HG03354 (cell line): ENCODE results near the gene CAPZA2.
A peak's percentile ranks its signal among the peaks of the same experiment; 100 is the strongest.
"Not testable (repeated sequence)": the region's sequence is repeated elsewhere in the genome, so short reads cannot be mapped to it uniquely, and the experiment has no call there.

ENCODE experiments used
- ATAC-seq: cut with Tn5 transposase; IDR thresholded peaks from one replicate; pipeline ENCODE4 v1.9.1; 2021; ENCODE audit warnings: mild to moderate bottlenecking; ENCODE audit not compliant: unreplicated experiment, poor library complexity, severe bottlenecking

Gene CAPZA2

GRCh38 chr7:116951366-116952292 is 89.2 kb downstream of the CAPZA2 start:
- no peak for ATAC-seq

GRCh38 chr7:116952635-116953371 is 90.4 kb downstream of the CAPZA2 start:
- peak; percentile 39 for ATAC-seq

- ATAC-seq: peak; percentile 52
These were observed 91.1 kb downstream of the CAPZA2 start, which contains the start of gene ST7 for GRCh38 chr7:116953372-116953905. ST7 (plus strand) TSS chr7:116953501; CDS start chr7:116953541, 40 bp downstream.

- ATAC-seq: peak; percentile 25
These were observed 91.8 kb downstream of the CAPZA2 start for GRCh38 chr7:116953906-116954838.

GRCh38 chr7:116955340-116955739 is 93.0 kb downstream of the CAPZA2 start:
- no peak for ATAC-seq

GRCh38 chr7:116955801-116956476 is 93.6 kb downstream of the CAPZA2 start:
- ATAC-seq: peak; percentile 70

GRCh38 chr7:116956477-116956804 is 94.1 kb downstream of the CAPZA2 start:
- ATAC-seq: no peak

- ATAC-seq: peak; percentile 44
These were observed 95.5 kb downstream of the CAPZA2 start for GRCh38 chr7:116957874-116958273.

GRCh38 chr7:116961966-116962673 is 99.7 kb downstream of the CAPZA2 start:
- not testable (repeated sequence) for ATAC-seq

- ATAC-seq: no peak
These were observed 100.8 kb downstream of the CAPZA2 start for GRCh38 chr7:116963234-116963633.

GRCh38 chr7:116966601-116967000 is 104.2 kb downstream of the CAPZA2 start:
- ATAC-seq: no peak

GRCh38 chr7:116967254-116967922 is 105.0 kb downstream of the CAPZA2 start:
- ATAC-seq: no peak

- ATAC-seq: no peak
These were observed 105.6 kb downstream of the CAPZA2 start for GRCh38 chr7:116967983-116968382.

- ATAC-seq: no peak
These were observed 106.2 kb downstream of the CAPZA2 start for GRCh38 chr7:116968631-116969030.

- ATAC-seq: no peak
These were observed 107.0 kb downstream of the CAPZA2 start for GRCh38 chr7:116969371-116969902.

- ATAC-seq: peak; percentile 74
These were observed 108.0 kb downstream of the CAPZA2 start for GRCh38 chr7:116970238-116970910.

- not testable (repeated sequence) for ATAC-seq
These were observed 108.8 kb downstream of the CAPZA2 start for GRCh38 chr7:116971153-116971552.
